Osteoblast (primary cell): ENCODE results near the gene SLC17A9. TPM values are rescaled to one million over a fixed set of nuclear protein-coding genes. Genes with fewer than 3 reads are reported as not detected.

Experiments
- DNase-seq: peaks from one replicate; pipeline ENCODE4 v3.0.0; 2011; ENCODE audit warnings: low spot score, mixed read lengths; ENCODE audit not compliant: insufficient read length; ENCODE audit errors: missing footprints
- H2AFZ ChIP-seq: 2 replicates; pipeline ENCODE4 v1.6.0; 2011; ENCODE audit warnings: mild to moderate bottlenecking, low read length
- H3K27ac ChIP-seq: 2 replicates; pipeline ENCODE4 v1.5.1; 2011; ENCODE audit warnings: mild to moderate bottlenecking, low read depth, low read length, moderate library complexity
- H3K27me3 ChIP-seq: 2 replicates; pipeline ENCODE4 v1.6.0; 2012; ENCODE audit warnings: mild to moderate bottlenecking, control low read depth, inconsistent platforms, low read length, moderate library complexity; ENCODE audit not compliant: insufficient read depth
- H3K36me3 ChIP-seq: 2 replicates; pipeline ENCODE4 v1.5.1; 2011; ENCODE audit warnings: mild to moderate bottlenecking, low read length, control low read depth, moderate library complexity; ENCODE audit not compliant: insufficient read depth
- H3K4me1 ChIP-seq: 2 replicates; pipeline ENCODE4 v1.5.1; 2011; ENCODE audit warnings: mild to moderate bottlenecking, low read length, control low read depth, moderate library complexity; ENCODE audit not compliant: insufficient read depth
- H3K4me2 ChIP-seq: 2 replicates; pipeline ENCODE4 v1.6.0; 2011; ENCODE audit warnings: mild to moderate bottlenecking, low read length; ENCODE audit not compliant: insufficient read depth
- H3K4me3 ChIP-seq: fragments of 200-600 bp; sonication (generic); 3 replicates; pipeline ENCODE4 v1.5.1; 2012; ENCODE audit warnings: mild to moderate bottlenecking, low read length, inconsistent platforms; ENCODE audit not compliant: insufficient read depth
- H3K79me2 ChIP-seq: 2 replicates; pipeline ENCODE4 v1.6.0; 2012; ENCODE audit warnings: mild to moderate bottlenecking, low read length, control low read depth, inconsistent platforms; ENCODE audit not compliant: insufficient read depth
- H3K9me3 ChIP-seq: 2 replicates; pipeline ENCODE4 v1.5.1; 2011; ENCODE audit warnings: low read depth, low read length, control low read depth
- H4K20me1 ChIP-seq: 2 replicates; pipeline ENCODE4 v1.6.0; 2012; ENCODE audit warnings: mild to moderate bottlenecking, low read length, control low read depth; ENCODE audit not compliant: insufficient read depth
- CTCF ChIP-seq: IDR thresholded peaks from 2 replicates; pipeline ENCODE4 v1.5.1; 2011; ENCODE audit warnings: mild to moderate bottlenecking, low read depth, low read length, moderate library complexity; ENCODE audit errors: extremely low read depth
- total RNA-seq: library from RNA; depleted of rRNA; stranded (reverse); fragments of >200 nt; gene quantifications from 2 replicates; pipeline ENCODE4 v1.2.3, GENCODE V29; 2012

Gene SLC17A9
- total RNA-seq, 1 donor, result 6.5 TPM

GRCh38 chr20:62984666-62985443, 32.3 kb downstream of the SLC17A9 start:
- DNase-seq, result no peak
- H2AFZ ChIP-seq, result no peak overlapping the region

GRCh38 chr20:62985444-62985778, 32.9 kb downstream of the SLC17A9 start:
- Histone ChIP-seq H3K4me2 (no peak overlapping the region), H3K36me3 (no peaks in the 10 kb centered on the region), H3K79me2 (no peaks in the 10 kb centered on the region), H3K4me1 (no peaks in the 10 kb centered on the region), H3K27ac (no peak overlapping the region), H3K4me3 (no peak overlapping the region), H3K9me3 (no peaks in the 10 kb centered on the region), H3K27me3 (peaks cover 27% of the 10 kb centered on the region), H4K20me1 (no peaks in the 10 kb centered on the region), H2AFZ (no peak overlapping the region)
- TF ChIP-seq CTCF, result no peak
- DNase-seq, result no peak

More at GRCh38 chr20:62984666-62985443, 32.3 kb downstream of the SLC17A9 start:
- Histone ChIP-seq H3K4me2 (no peak overlapping the region), H4K20me1 (no peaks in the 10 kb centered on the region), H3K4me3 (no peak overlapping the region), H3K27ac (no peak overlapping the region), H3K36me3 (no peaks in the 10 kb centered on the region), H3K9me3 (no peaks in the 10 kb centered on the region), H3K27me3 (peaks cover 33% of the 10 kb centered on the region), H3K79me2 (no peaks in the 10 kb centered on the region), H3K4me1 (no peaks in the 10 kb centered on the region)
- TF ChIP-seq CTCF, result no peak

- H2AFZ ChIP-seq, result no peak overlapping the region
- no peaks in the 10 kb centered on the region for H3K4me1 ChIP-seq
- H3K36me3 ChIP-seq, result no peaks in the 10 kb centered on the region
- H3K4me2 ChIP-seq, result no peak overlapping the region
- no peaks in the 10 kb centered on the region for H3K9me3 ChIP-seq
- no peaks in the 10 kb centered on the region for H3K79me2 ChIP-seq
- no peak overlapping the region for H3K4me3 ChIP-seq
- H3K27ac ChIP-seq, result no peak overlapping the region
- no peak for TF ChIP-seq CTCF
- no peaks in the 10 kb centered on the region for H4K20me1 ChIP-seq
- DNase-seq, result no peak
- H3K27me3 ChIP-seq, result peaks cover 27% of the 10 kb centered on the region
Measured at GRCh38 chr20:62986257-62986800, 33.8 kb downstream of the SLC17A9 start.

- no peak for TF ChIP-seq CTCF
- H2AFZ ChIP-seq, result no peak overlapping the region
- no peaks in the 10 kb centered on the region for H3K4me1 ChIP-seq
- DNase-seq, result no peak
- no peak overlapping the region for H3K27ac ChIP-seq
- no peak overlapping the region for H3K4me2 ChIP-seq
- H3K9me3 ChIP-seq, result no peaks in the 10 kb centered on the region
- H4K20me1 ChIP-seq, result no peaks in the 10 kb centered on the region
- no peaks in the 10 kb centered on the region for H3K36me3 ChIP-seq
- no peaks in the 10 kb centered on the region for H3K79me2 ChIP-seq
- H3K4me3 ChIP-seq, result no peak overlapping the region
- H3K27me3 ChIP-seq, result peaks cover 21% of the 10 kb centered on the region
Measured at GRCh38 chr20:62987114-62987513, 34.6 kb downstream of the SLC17A9 start.
